HCEC 1CT (cell line): ENCODE measurements around the gene FBXO21.
A peak's percentile ranks its signal among the peaks of the same experiment; 100 is the strongest.
"Not testable (repeated sequence)": the region's sequence is repeated elsewhere in the genome, so short reads cannot be mapped to it uniquely, and the experiment has no call there.

Experiments used
- DNase-seq: peaks from one replicate; pipeline ENCODE4 v3.0.0-alpha.2; 2017

FBXO21 gene

DNA sequence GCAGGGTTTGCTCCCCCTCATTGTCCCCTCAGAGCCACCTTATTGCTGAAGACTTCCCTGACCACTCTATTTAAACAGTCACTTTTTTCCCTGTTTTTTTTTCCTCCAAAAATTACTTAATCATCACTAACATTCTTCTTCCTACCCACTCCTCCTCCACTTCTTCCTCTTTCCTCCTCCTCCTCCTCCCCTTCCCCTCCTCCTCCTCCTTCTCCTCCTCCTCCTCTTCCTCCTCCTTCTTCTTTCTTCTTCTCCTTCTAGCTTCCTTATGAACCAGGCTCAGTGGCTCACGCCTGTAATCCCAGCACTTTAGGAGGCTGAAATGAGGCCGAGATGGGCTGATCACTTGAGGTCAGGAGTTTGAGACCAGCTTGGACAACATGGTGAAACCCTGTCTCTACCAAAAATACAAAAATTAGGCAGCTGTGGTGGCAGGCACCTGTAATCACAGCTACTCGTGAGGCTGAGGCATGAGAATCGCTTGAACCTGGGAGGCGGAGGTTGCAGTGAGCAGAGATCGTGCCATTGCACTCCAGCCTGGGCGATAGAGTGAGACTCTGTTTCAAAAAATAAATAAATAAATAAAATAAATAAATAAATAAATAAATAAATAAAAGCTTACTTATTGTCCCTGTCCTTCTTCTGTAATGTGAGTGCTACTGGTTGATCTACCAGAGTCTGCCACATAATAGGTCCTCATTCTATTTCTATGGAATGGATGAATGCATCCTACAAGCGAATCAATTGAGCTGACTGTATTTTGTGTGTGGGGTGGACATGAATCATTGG lies 9.9 kb upstream of the FBXO21 start:
- not testable (repeated sequence) for DNase-seq

- DNase-seq: not testable (repeated sequence)
Measured at GRCh38 chr12:117196334-117196733, 6.1 kb upstream of the FBXO21 start.

GRCh38 chr12:117195027-117195426 lies 4.8 kb upstream of the FBXO21 start:
- not testable (repeated sequence) for DNase-seq

DNA sequence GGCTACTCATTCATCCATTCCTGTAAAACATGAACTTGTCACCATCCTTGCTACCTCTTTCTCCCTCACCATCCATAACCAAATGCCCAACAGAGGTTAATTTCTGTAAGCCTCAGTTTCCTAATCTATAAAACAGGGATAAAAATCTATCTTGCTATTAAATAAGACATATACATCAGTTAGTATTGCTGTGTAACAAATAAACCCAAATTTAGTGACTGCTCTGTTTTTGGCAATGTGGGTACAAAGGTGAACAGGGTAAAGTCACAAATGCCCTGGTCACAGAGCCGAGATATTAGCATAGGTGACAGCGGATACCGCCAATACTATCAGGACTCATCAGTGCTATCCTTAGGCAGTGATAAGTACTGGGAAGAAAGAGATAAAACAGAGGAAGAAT lies 3.6 kb upstream of the FBXO21 start:
- DNase-seq: no peak

DNA sequence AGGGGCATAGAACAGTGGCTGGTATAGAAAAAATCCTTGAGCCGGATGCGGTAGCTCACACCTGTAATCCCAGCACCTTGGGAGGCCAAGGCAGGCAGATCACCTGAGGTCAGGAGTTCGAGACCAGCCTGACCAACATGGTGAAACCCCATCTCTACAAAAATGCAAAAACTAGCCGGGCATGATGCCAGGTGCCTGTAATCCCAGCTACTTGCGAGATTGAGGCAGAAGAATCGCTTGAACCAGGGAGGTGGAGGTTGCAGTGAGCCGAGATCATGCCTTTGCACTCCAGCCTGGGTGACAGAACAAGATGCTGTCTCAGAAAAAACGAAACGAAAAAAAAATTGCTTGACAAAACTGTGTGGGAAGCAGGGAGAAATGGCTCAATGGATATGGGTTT lies 2.3 kb upstream of the FBXO21 start:
- not testable (repeated sequence) for DNase-seq

GRCh38 chr12:117192057-117192456 lies 1.8 kb upstream of the FBXO21 start:
- peak; percentile 21 for DNase-seq

- peak; percentile 50 for DNase-seq
Measured at GRCh38 chr12:117189725-117190209, 503 bp downstream of the FBXO21 start.

DNA sequence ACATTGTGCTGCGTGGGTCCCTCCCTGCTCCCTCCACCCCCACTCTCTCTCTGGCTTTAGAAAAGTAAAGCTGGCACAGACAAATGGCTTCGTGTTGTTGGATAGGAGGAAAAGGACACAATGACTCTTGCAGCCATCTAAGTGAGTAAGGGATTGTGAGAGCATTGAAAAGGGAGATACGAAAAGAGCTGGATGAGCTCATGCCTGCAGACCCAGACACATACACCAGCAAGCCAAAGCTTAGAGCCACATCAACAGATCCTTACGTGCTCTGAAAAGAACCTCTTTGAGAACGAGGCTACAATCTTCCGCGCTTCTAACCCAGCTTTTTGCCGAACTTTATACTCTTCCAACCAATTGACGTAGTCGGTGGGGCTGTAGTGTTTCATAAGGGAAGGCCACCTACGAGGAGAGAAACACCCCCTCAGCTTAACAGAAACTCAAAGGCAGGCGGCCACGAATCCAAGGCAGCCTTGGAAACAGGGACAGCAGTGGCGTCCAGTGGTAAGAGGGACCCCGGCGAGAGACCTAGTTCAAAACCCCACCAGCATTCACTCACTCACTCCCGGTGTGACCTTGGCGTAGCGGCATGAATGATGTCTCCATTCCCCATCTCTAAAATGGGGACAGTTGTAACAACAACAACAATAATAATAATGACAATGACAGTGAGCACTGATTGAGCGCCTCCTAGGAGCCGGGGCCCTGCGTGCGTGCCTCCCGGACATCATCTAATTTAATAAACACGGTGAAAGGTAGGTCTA lies 1.1 kb downstream of the FBXO21 start:
- peak; percentile 37 for DNase-seq

- DNase-seq: no peak
Measured at GRCh38 chr12:117188121-117188665, 2.1 kb downstream of the FBXO21 start.

- no peak for DNase-seq
Measured at GRCh38 chr12:117187421-117187820, 2.8 kb downstream of the FBXO21 start.

- no peak for DNase-seq
Measured at GRCh38 chr12:117182866-117183265, 7.4 kb downstream of the FBXO21 start.

DNA sequence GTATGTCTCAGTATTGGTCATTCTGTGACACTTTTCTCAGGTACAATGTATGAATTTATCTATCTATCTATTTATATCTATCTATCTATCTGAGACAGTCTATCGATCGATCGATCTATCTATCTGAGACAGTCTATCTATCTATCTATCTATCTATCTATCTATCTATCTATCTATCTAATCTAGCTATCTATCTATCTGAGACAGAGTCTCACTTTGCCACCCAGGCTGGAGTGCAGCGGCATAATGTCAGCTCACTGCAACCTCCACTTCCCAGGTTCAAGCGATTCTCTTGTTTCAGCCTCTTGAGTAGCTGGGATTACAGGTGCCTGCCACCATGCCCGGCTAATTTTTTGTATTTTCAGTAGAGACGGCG lies 8.8 kb downstream of the FBXO21 start:
- not testable (repeated sequence) for DNase-seq

GRCh38 chr12:117180758-117181467 lies 9.4 kb downstream of the FBXO21 start:
- no peak for DNase-seq

GRCh38 chr12:117178745-117179144 lies 11.5 kb downstream of the FBXO21 start:
- no peak for DNase-seq

DNA sequence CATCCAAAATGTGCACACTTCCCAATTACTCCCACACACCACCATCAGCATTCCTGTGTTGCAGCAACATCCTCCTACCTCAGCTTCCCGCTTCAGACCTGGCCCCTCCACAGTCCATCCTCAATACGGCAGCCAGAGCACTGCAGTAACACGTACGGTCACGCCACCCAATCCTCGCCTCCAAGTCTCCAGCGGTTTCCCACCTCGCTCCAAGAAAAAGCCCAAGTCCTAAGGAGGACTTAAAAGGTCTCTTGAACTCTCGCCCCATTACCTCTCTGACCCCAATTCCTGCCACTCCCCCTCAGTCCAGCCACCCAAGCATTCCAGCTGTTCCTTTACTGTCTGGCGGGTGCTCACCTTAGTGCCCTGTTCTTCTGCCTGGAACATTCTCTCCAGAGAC lies 12.0 kb downstream of the FBXO21 start:
- no peak for DNase-seq

DNA sequence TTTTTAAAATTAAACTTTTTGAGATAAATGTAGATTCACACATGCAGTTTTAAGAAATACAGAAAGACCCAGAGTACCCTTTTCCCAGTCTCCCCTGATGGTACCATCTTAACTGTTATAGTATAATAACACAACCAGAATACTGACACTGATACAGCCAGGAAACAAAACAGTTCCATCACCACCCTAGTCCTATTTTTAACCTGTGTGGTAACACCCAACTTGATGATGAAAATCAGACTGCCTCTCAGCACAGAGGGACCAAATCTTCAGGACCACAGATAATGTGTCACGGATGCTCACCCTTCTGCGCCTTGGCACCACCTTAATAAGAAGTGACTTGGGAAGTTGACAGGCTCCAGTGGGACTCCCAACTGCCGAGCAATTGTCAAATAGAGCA lies 18.1 kb downstream of the FBXO21 start:
- DNase-seq: no peak

- DNase-seq: no peak
Measured at GRCh38 chr12:117171499-117172162, 18.6 kb downstream of the FBXO21 start.

DNA sequence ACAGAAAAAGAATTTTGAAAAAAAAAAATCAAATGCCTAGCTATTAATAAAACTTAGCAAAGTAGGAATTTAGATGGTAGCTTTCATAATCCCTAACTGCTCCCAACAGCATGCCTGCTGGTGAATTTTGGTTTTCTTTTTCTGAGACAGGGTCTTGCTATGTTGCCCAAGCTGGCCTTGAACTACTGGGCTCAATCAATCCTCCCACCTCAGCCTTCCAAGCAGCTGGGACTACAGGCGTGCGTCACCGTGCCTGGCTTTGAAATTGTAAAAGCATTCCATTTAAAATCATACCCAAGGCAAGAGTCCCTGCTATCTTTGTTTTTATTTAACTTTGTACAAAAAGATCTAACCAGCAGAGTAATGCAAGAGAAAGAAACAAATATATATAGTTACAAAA lies 20.7 kb downstream of the FBXO21 start:
- DNase-seq: no peak

DNA sequence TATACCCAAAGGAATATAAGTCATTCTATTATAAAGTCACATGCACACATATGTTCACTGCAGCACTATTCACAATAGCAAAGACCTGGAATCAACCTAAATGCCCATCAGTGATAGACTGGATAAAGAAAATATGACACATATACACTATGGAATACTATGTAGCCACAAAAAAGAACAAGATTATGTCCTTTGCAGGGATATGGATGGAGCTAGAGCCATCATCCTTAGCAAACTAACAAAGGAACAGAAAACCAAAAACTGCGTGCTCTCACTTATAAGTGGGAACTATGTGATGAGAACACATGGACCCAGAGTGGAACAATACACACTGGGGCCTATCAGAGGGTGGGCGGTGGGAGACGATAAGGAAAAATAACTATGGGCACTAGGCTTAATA lies 21.3 kb downstream of the FBXO21 start:
- DNase-seq: no peak

GRCh38 chr12:117167769-117168168 lies 22.5 kb downstream of the FBXO21 start:
- no peak for DNase-seq

DNA sequence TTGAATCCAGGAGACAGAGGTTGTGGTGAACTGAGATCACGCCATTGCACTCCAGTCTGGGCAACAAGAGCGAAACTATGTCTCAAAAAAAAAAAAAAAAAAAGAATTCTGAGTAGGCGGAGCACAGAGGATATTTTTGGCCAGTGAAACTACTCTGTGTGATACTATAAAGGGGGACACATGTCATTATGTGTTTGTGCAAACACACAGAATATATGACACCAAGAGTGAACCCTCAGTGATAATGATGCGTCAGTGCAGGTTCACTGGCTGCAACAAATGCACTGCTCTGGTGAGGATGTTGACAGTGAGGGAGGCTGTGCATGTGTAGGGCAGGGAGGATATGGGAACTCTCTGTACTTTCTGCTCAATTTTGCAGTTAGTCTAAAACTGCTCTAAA lies 24.2 kb downstream of the FBXO21 start:
- DNase-seq: no peak

- DNase-seq: no peak
Measured at GRCh38 chr12:117165342-117165741, 24.9 kb downstream of the FBXO21 start.

- no peak for DNase-seq
Measured at GRCh38 chr12:117162633-117163032, 27.6 kb downstream of the FBXO21 start.
